H9 (cell line): ENCODE results near the gene DOHH. TPM values are rescaled to one million over a fixed set of nuclear protein-coding genes. Genes with fewer than 3 reads are reported as not detected.

Experiments used
- DNase-seq: peaks from one replicate; pipeline ENCODE4 v3.0.0-alpha.2; 2017
- H2AFZ ChIP-seq: one replicate; pipeline ENCODE4 v1.6.1; 2013; ENCODE audit warnings: mild to moderate bottlenecking, low read length, control low read depth, moderate library complexity
- H2AK5ac ChIP-seq: 2 replicates; pipeline ENCODE4 v1.6.1; 2013; ENCODE audit warnings: low read length, control low read depth, mixed read lengths; ENCODE audit not compliant: insufficient read length
- H2BK120ac ChIP-seq: one replicate; pipeline ENCODE4 v1.6.1; 2013; ENCODE audit warnings: low read depth, mild to moderate bottlenecking, low read length, control low read depth, inconsistent platforms; ENCODE audit not compliant: poor library complexity, severe bottlenecking
- H2BK12ac ChIP-seq: 2 replicates; pipeline ENCODE4 v1.6.1; 2013; ENCODE audit warnings: low read length, control low read depth, mixed read lengths, low read depth; ENCODE audit not compliant: insufficient read length
- H2BK15ac ChIP-seq: 2 replicates; pipeline ENCODE4 v1.6.1; 2013; ENCODE audit warnings: low read depth, low read length, control low read depth
- H2BK20ac ChIP-seq: one replicate; pipeline ENCODE4 v1.6.1; 2013; ENCODE audit warnings: low read depth, mild to moderate bottlenecking, low read length, control low read depth, inconsistent platforms; ENCODE audit not compliant: poor library complexity, severe bottlenecking
- H2BK5ac ChIP-seq: 2 replicates; pipeline ENCODE4 v1.6.1; 2013; ENCODE audit warnings: low read length, control low read depth, mixed read lengths; ENCODE audit not compliant: insufficient read length
- H3K14ac ChIP-seq: 2 replicates; pipeline ENCODE4 v1.6.1; 2013; ENCODE audit warnings: low read length, control low read depth; ENCODE audit not compliant: insufficient read depth
- H3K18ac ChIP-seq: 2 replicates; pipeline ENCODE4 v1.6.1; 2013; ENCODE audit warnings: low read depth, mild to moderate bottlenecking, mixed read lengths, low read length, control low read depth; ENCODE audit not compliant: insufficient read length
- H3K23ac ChIP-seq: 2 replicates; pipeline ENCODE4 v1.6.1; 2013; ENCODE audit warnings: low read length, control low read depth, mixed read lengths, low read depth; ENCODE audit not compliant: insufficient read length
- H3K23me2 ChIP-seq: 2 replicates; pipeline ENCODE4 v1.6.1; 2013; ENCODE audit warnings: low read depth, mild to moderate bottlenecking, mixed read lengths, low read length, control low read depth; ENCODE audit not compliant: insufficient read length, poor library complexity, severe bottlenecking
- H3K27ac ChIP-seq: 2 replicates; pipeline ENCODE4 v1.5.1; 2013; ENCODE audit warnings: low read length, control low read depth, mixed read lengths, low read depth; ENCODE audit not compliant: insufficient read length
- H3K27me3 ChIP-seq: 2 replicates; pipeline ENCODE4 v1.6.1; 2013; ENCODE audit warnings: low read length, control low read depth, inconsistent platforms; ENCODE audit not compliant: insufficient read depth
- H3K4ac ChIP-seq: 2 replicates; pipeline ENCODE4 v1.6.1; 2013; ENCODE audit warnings: low read depth, mild to moderate bottlenecking, control low read depth, inconsistent platforms, low read length, moderate library complexity
- H3K4me1 ChIP-seq: 2 replicates; pipeline ENCODE4 v1.6.1; 2013; ENCODE audit warnings: low read length, control low read depth, inconsistent platforms; ENCODE audit not compliant: insufficient read depth
- H3K4me2 ChIP-seq: 2 replicates; pipeline ENCODE4 v1.6.1; 2013; ENCODE audit warnings: low read length, control low read depth, mixed read lengths; ENCODE audit not compliant: insufficient read length, insufficient read depth
- H3K56ac ChIP-seq: 2 replicates; pipeline ENCODE4 v1.6.1; 2013; ENCODE audit warnings: low read depth, mild to moderate bottlenecking, mixed read lengths, low read length, control low read depth; ENCODE audit not compliant: insufficient read length
- H3K79me1 ChIP-seq: 2 replicates; pipeline ENCODE4 v1.6.1; 2013; ENCODE audit warnings: low read depth, mild to moderate bottlenecking, moderate library complexity, low read length, control low read depth, inconsistent platforms; ENCODE audit not compliant: insufficient read depth, poor library complexity, severe bottlenecking
- H3K79me2 ChIP-seq: 2 replicates; pipeline ENCODE4 v1.6.1; 2013; ENCODE audit warnings: low read length, control low read depth, inconsistent platforms; ENCODE audit not compliant: insufficient read depth
- H3K9ac ChIP-seq: 2 replicates; pipeline ENCODE4 v1.6.1; 2013; ENCODE audit warnings: low read length, control low read depth, mixed read lengths; ENCODE audit not compliant: insufficient read length; ENCODE audit errors: extremely low read depth
- H3K9me3 ChIP-seq: one replicate; pipeline ENCODE4 v1.6.1; 2013; ENCODE audit warnings: low read depth, low read length, inconsistent platforms; ENCODE audit not compliant: control insufficient read depth
- H3T11ph ChIP-seq: one replicate; pipeline ENCODE4 v1.6.1; 2013; ENCODE audit warnings: mild to moderate bottlenecking, low read length, control low read depth, inconsistent platforms
- H4K20me1 ChIP-seq: one replicate; pipeline ENCODE4 v1.6.1; 2013; ENCODE audit not compliant: control insufficient read depth, insufficient read length, insufficient read depth
- H4K5ac ChIP-seq: 2 replicates; pipeline ENCODE4 v1.6.1; 2013; ENCODE audit warnings: low read depth, mild to moderate bottlenecking, mixed read lengths, low read length, control low read depth; ENCODE audit not compliant: insufficient read length
- H4K8ac ChIP-seq: replicated peaks from 2 replicates; pipeline ENCODE4 v1.6.1; 2013; ENCODE audit warnings: low read length, control low read depth, mixed read lengths, low read depth; ENCODE audit not compliant: insufficient read length
- H4K91ac ChIP-seq: 2 replicates; pipeline ENCODE4 v1.6.1; 2013; ENCODE audit warnings: low read depth, mild to moderate bottlenecking, moderate library complexity, mixed read lengths, low read length, control low read depth; ENCODE audit not compliant: insufficient read length
- H3K27ac Mint-ChIP-seq, 3 experiments: 2 replicates in 2 of 3; 3 replicates in 1 of 3; pipeline ENCODE4 v1.8.0; 2020 to 2021; ENCODE audit warnings: mixed read lengths in 3 of 3, mild to moderate bottlenecking in 1 of 3, moderate library complexity in 1 of 3
- H3K27me3 Mint-ChIP-seq: 2 replicates; pipeline ENCODE4 v1.8.0; 2021; ENCODE audit warnings: low read depth, mild to moderate bottlenecking, moderate library complexity, mixed read lengths
- H3K36me3 Mint-ChIP-seq, 3 experiments: 2 replicates in 2 of 3; 3 replicates in 1 of 3; pipeline ENCODE4 v1.8.0; 2020 to 2021; ENCODE audit warnings: low read depth in 3 of 3, mixed read lengths in 3 of 3; ENCODE audit not compliant: insufficient read depth in 1 of 3
- H3K4me1 Mint-ChIP-seq, 2 experiments: 2 replicates each; pipeline ENCODE4 v1.8.0; 2020; ENCODE audit warnings: mixed read lengths in 2 of 2
- H3K4me3 Mint-ChIP-seq, 2 experiments: 2 replicates in 1 of 2; 3 replicates in 1 of 2; pipeline ENCODE4 v1.8.0; 2020 to 2021; ENCODE audit warnings: mild to moderate bottlenecking in 2 of 2, mixed read lengths in 2 of 2, moderate library complexity in 1 of 2
- H3K9me3 Mint-ChIP-seq, 2 experiments: 2 replicates in 1 of 2; 3 replicates in 1 of 2; pipeline ENCODE4 v1.8.0; 2020; ENCODE audit warnings: mild to moderate bottlenecking in 2 of 2, mixed read lengths in 2 of 2, moderate library complexity in 1 of 2
- CTCF ChIP-seq: fragments of 200-600 bp; sonication (generic); conservative IDR thresholded peaks from 3 replicates; pipeline ENCODE4 v1.8.0; 2021; ENCODE audit warnings: antibody characterized with exemption, mild to moderate bottlenecking
- WGBS: extraction: QIAGEN DNeasy Blood & Tissue Kit; methylation state at CpG from one replicate; pipeline ENCODE4 v1.1.7; 2013; ENCODE audit warnings: missing lambda C conversion rate, low lambda C conversion rate, mixed read lengths; ENCODE audit not compliant: insufficient read length; ENCODE audit errors: extremely low coverage; 5-methylcytosine and 5-hydroxymethylcytosine counted together
- total RNA-seq: library from RNA; stranded (reverse); gene quantifications from 2 replicates; pipeline ENCODE4 v1.2.1, GENCODE V29; 2021

The DOHH gene
- total RNA-seq, 1 experiment from 2014 or later: 16.5 TPM

GRCh38 chr19:3492131-3492839 lies 8.2 kb downstream of the DOHH start:
- Histone ChIP-seq H3K4ac (no peak overlapping the region), H4K8ac (no peak overlapping the region), H4K5ac (no peak overlapping the region), H2AK5ac (no peak overlapping the region), H3K4me1 (no peaks in the 10 kb centered on the region), H2BK20ac (no peak overlapping the region), H3K4me2 (no peak overlapping the region), H3K14ac (no peak overlapping the region), H3T11ph (no peak overlapping the region), H4K20me1 (no peaks in the 10 kb centered on the region), H3K23ac (no peak overlapping the region), H4K91ac (no peak overlapping the region), H3K9ac (no peak overlapping the region), H3K79me1 (no peaks in the 10 kb centered on the region), H2BK5ac (no peak overlapping the region), H3K27ac (no peak overlapping the region), H3K23me2 (no peaks in the 10 kb centered on the region), H3K79me2 (no peaks in the 10 kb centered on the region; the same call in 1 of the 2 replicates), H2BK12ac (no peak overlapping the region), H3K27me3 (no peaks in the 10 kb centered on the region), H2BK15ac (no peak overlapping the region), H3K56ac (no peak overlapping the region), H3K9me3 (no peaks in the 10 kb centered on the region), H2AFZ (no peak overlapping the region), H2BK120ac (no peak overlapping the region), H3K18ac (no peak overlapping the region)
- H3K36me3 Mint-ChIP-seq: peaks cover 19 to 42% (median 35%) of the 10 kb centered on the region in 3 experiments; a peak in 6 of 7 replicates
- TF ChIP-seq CTCF: no peak
- no peak overlapping the region for H3K27ac Mint-ChIP-seq
- no peaks in the 10 kb centered on the region for H3K27me3 Mint-ChIP-seq
- H3K4me3 Mint-ChIP-seq: peak overlapping the region in 1 of 2 experiments; percentile 41; a peak in 1 of 5 replicates
- no peaks in the 10 kb centered on the region for H3K9me3 Mint-ChIP-seq
- DNase-seq: no peak
- H3K4me1 Mint-ChIP-seq: no peaks in the 10 kb centered on the region
- no CpG with 5 or more reads among the region's 45 CpGs for WGBS
